Bronchial epithelial cell (primary cell): ENCODE results near the gene DAGLB. TPM values are rescaled to one million over a fixed set of nuclear protein-coding genes. Genes with fewer than 3 reads are reported as not detected.

Experiments used
- DNase-seq: peaks from one replicate; pipeline ENCODE4 v3.0.0-alpha.2; 2010; ENCODE audit warnings: low read depth
- FAIRE-seq: peaks from 2 replicates; lab custom pipeline; 2011; peaks lifted over from hg19 to GRCh38; lab: Jason Lieb, UNC
- H3K27me3 ChIP-seq: 2 replicates; pipeline ENCODE4 v1.5.1; 2011; ENCODE audit warnings: low read length; ENCODE audit not compliant: control insufficient read depth, insufficient read depth
- H3K36me3 ChIP-seq: 2 replicates; pipeline ENCODE4 v1.5.1; 2011; ENCODE audit warnings: low read length; ENCODE audit not compliant: control insufficient read depth, insufficient read depth
- H3K4me3 ChIP-seq: 2 replicates; pipeline ENCODE4 v1.5.1; 2011; ENCODE audit warnings: mild to moderate bottlenecking, low read depth, low read length, control low read depth
- total RNA-seq: library from RNA; depleted of rRNA; stranded (reverse); fragments of >200 nt; gene quantifications from 2 replicates; pipeline ENCODE4 v1.2.1, GENCODE V29; 2014
- TF ChIP-seq, protein P1 (sequence below): IDR thresholded peaks from 2 replicates; pipeline ENCODE4 v1.5.1; 2011; ENCODE audit warnings: mild to moderate bottlenecking, moderate library complexity, low read length, control low read depth, inconsistent platforms; ENCODE audit not compliant: insufficient read depth, severe bottlenecking

Gene DAGLB
- total RNA-seq, 1 donor from 2014 or later, result 27.1 TPM

DNA sequence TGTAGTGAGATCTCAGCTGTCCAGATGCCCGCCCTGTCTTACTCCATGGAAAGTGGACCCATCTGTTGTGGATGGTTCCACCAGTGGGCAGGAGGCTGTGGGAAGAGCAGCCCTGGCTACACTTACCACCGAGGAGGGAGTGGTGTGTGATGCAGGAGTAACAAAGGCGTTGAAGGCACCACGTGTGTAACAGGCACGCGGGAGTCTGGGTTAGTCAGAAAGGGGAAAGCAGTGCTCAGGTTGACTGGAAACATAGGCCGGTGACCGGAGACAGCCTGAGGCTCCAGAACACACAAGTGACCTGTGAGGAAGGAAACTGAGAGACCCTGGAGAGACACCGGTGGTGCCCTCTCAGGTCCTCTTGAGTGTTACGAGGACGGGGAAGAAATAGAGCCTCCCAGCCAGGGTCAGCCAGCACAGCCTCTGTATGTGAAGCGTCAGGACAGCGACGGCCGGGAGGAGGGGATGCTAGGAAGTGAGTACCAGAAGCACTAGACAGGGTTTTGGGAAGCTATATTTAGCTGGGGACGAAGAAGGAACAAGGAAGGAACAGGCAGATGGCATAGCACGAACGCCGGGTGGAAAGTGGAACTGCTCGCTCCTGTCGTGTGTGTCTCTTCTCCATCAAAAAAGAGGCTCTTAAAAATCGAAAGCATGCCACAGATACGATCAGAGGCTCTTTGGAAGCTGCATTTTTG lies 51.7 kb downstream of the DAGLB start:
- no peak for FAIRE-seq
- H3K36me3 ChIP-seq, result peaks cover 12% of the 10 kb centered on the region

DNA sequence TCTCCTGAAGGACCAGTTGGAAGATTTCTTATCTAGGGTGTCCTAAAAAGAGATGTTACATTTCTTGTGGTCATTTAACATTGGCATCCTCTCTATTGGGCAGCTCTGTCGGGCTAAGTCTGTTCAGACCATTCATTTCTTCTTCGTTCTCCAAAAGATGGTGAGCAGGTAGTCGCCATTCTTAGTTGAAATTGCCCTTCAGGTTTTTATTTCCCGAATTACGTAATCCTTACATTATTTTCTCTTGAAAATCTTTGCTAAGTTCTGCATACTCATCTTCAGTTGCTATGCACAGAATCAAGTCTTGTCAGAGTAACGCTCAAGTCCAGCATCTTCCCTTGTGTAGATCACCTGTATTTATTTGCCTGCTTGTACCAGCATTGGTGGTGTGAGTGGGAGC lies 53.6 kb downstream of the DAGLB start:
- TF ChIP-seq, protein P1, sequence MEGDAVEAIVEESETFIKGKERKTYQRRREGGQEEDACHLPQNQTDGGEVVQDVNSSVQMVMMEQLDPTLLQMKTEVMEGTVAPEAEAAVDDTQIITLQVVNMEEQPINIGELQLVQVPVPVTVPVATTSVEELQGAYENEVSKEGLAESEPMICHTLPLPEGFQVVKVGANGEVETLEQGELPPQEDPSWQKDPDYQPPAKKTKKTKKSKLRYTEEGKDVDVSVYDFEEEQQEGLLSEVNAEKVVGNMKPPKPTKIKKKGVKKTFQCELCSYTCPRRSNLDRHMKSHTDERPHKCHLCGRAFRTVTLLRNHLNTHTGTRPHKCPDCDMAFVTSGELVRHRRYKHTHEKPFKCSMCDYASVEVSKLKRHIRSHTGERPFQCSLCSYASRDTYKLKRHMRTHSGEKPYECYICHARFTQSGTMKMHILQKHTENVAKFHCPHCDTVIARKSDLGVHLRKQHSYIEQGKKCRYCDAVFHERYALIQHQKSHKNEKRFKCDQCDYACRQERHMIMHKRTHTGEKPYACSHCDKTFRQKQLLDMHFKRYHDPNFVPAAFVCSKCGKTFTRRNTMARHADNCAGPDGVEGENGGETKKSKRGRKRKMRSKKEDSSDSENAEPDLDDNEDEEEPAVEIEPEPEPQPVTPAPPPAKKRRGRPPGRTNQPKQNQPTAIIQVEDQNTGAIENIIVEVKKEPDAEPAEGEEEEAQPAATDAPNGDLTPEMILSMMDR, result no peak
- Histone ChIP-seq H3K4me3 (no peak overlapping the region), H3K36me3 (peaks cover 7% of the 10 kb centered on the region), H3K27me3 (no peaks in the 10 kb centered on the region)
- no peak for FAIRE-seq
- DNase-seq, result no peak

More for the DNA sequence above, 51.7 kb downstream of the DAGLB start:
- DNase-seq, result no peak
- Histone ChIP-seq H3K4me3 (no peak overlapping the region), H3K27me3 (no peaks in the 10 kb centered on the region)
- TF ChIP-seq, protein P1, result no peak

DNA sequence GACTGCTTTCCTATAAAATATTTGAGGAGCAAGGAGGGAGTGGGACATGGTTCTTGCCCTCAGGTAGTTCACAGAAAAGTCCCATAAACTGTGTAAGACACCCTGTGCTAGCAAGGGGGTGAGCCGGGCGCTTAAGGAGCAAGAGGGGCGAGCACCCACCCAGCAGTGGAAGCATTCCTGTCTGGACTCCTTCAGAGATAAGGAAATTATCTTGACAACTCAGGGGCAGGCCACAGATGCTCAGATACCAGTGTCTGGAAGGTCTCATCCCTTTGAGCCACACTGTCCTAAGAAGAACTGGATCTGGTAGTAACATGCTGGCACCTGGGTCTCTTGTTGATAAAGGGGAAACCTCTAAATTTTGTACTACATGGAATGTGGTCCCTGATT lies 54.1 kb downstream of the DAGLB start:
- DNase-seq, result no peak
- TF ChIP-seq, protein P1, result no peak
- Histone ChIP-seq H3K27me3 (no peaks in the 10 kb centered on the region), H3K36me3 (peaks cover 8% of the 10 kb centered on the region), H3K4me3 (no peak overlapping the region)
- no peak for FAIRE-seq

DNA sequence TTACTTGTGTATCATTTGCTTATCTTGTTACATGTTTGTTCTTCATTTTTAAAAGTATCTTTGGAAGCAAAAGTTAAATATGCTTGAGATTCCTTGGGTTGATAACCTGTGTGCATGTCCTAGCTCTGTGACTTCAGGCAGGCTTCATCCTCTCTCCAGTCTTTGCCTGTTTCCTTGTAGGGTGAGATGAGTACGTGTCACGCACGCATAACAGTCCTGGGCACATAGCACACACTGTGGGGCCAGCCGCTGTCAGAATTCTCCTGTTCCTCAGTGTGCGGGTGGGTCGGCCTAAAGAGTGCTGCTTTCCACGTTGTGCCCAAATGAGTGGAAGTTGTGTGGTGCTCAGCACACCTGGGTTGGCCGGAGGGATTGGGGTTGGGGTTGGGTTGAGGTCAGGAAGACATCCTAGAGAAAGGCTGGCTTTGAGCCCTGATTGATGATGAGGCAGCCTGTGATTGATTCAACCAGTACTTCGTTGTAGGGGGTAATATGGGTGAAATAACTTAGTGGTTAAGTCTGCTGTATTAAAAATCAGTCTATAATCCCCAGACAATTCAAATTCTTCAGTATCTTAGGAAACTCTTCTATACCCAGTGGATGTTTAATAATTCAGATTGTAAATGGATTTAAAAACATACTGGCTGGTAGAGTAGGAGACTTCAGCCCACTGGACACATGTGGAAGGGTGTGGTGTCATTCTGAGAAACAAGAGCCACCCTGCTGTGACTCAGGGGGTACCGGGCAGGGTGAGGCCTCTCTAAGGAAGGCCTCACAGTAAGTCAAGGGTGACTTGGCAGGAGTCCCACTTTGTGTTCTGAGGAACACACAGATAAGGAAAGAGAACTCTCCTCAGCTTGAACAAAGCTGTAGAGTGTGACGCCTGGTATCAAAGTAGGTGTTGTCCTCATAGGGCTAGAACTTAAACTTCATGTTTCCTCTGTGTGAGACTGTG lies 54.8 kb downstream of the DAGLB start:
- Histone ChIP-seq H3K27me3 (no peaks in the 10 kb centered on the region), H3K36me3 (peaks cover 11% of the 10 kb centered on the region), H3K4me3 (no peak overlapping the region)
- FAIRE-seq (no peak), DNase-seq (peak; percentile 85)
- TF ChIP-seq, protein P1, result no peak

DNA sequence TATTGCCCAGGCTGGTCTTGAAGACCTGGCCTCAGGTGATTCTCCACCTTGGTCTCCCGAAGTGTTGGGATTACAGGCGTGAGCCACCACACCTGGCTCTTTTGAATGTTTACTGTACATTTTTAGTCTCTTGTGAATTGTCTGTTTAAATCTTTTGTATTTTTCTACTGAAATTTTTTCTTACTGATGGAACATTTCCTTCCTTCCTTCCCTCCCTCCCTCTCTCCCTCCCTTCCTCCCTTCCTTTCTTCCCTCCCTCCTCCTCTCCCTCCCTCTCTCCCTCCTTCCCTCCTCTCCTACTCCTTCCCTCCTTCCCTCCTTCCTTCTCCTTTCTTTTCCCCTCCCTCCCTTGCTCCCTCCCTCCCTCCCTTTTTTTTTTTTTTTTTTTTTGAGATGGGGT lies 58.0 kb downstream of the DAGLB start:
- H3K36me3 ChIP-seq, result peaks cover 7% of the 10 kb centered on the region

More for the DNA sequence above, 58.0 kb downstream of the DAGLB start:
- DNase-seq (no peak), FAIRE-seq (no peak)
- Histone ChIP-seq H3K4me3 (no peak overlapping the region), H3K27me3 (no peaks in the 10 kb centered on the region)
- TF ChIP-seq, protein P1, result no peak
